Suprapubic skin (tissue), 3 donors: ENCODE measurements around the gene TRAF3IP1.

Source experiments
- POLR2A ChIP-seq, 2 donors: fragments of 450-650 bp; IDR thresholded peaks; one replicate each; pipeline ENCODE4 v1.6.1; 2017; ENCODE audit warnings: antibody characterized with exemption in 2 of 2, mild to moderate bottlenecking in 2 of 2, moderate library complexity in 2 of 2
- TF ChIP-seq, protein P1 (sequence below), 2 donors: fragments of 200-600 bp in 1 of 2; fragments of 450-650 bp in 1 of 2; sonication (generic) in 1 of 2; IDR thresholded peaks; one replicate each; pipeline ENCODE4 v1.5.1; 2016 to 2019; ENCODE audit warnings: antibody characterized with exemption in 2 of 2, mild to moderate bottlenecking in 1 of 2, moderate library complexity in 1 of 2

DNA sequence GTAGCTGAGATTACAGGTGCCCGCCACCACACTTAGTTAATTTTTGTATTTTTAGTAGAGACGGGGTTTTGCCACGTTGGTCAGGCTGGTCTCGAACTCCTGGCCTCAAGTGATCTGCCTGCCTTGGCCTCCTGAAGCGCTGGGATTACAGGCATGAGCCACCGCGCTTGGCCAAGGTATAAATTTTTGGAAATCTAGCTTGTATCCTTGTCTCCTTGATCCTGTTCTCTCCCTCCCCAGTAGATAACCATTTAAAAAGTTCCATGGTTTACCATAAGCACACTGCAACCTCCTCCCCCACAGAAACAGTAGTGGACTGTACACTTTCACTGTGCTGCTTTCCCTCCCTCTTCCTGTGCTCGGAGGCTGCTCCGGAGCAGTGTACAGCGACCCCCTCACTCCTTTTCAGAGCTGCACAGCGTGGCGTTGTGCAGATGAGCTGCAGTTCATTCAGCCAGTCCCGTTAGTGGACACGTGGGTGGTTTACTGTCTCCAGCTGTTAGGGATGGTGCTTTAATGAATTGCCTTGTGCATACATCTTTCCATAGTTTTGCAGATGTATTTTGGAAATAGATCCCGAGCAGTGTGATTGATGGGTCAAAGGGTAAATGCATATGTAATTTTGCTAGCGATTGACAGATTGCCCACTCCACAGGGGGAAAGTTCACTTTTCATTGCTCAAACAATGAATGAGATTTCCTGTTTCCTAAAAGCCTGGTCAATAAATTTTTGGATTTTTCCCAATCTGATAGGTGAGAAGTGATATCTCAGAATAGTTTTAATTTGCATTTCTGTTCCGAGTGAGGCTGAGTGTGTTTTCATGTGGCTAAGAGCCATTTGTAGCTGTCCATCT, 121.2 kb downstream of the TRAF3IP1 start:
- TF ChIP-seq, protein P1, sequence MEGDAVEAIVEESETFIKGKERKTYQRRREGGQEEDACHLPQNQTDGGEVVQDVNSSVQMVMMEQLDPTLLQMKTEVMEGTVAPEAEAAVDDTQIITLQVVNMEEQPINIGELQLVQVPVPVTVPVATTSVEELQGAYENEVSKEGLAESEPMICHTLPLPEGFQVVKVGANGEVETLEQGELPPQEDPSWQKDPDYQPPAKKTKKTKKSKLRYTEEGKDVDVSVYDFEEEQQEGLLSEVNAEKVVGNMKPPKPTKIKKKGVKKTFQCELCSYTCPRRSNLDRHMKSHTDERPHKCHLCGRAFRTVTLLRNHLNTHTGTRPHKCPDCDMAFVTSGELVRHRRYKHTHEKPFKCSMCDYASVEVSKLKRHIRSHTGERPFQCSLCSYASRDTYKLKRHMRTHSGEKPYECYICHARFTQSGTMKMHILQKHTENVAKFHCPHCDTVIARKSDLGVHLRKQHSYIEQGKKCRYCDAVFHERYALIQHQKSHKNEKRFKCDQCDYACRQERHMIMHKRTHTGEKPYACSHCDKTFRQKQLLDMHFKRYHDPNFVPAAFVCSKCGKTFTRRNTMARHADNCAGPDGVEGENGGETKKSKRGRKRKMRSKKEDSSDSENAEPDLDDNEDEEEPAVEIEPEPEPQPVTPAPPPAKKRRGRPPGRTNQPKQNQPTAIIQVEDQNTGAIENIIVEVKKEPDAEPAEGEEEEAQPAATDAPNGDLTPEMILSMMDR (IDR thresholded peaks at IDR 0.05): no peak
- no peak for TF ChIP-seq POLR2A (IDR thresholded peaks at IDR 0.05)
